GM21723 (cell line): Measurements from ENCODE around the gene NXN.
"Not testable (repeated sequence)": the region's sequence is repeated elsewhere in the genome, so short reads cannot be mapped to it uniquely, and the experiment has no call there.

ENCODE experiments used
- ATAC-seq: cut with Tn5 transposase; IDR thresholded peaks from one replicate; pipeline ENCODE4 v1.9.1; 2021; ENCODE audit warnings: mild to moderate bottlenecking, moderate library complexity; ENCODE audit not compliant: unreplicated experiment

Gene NXN

DNA sequence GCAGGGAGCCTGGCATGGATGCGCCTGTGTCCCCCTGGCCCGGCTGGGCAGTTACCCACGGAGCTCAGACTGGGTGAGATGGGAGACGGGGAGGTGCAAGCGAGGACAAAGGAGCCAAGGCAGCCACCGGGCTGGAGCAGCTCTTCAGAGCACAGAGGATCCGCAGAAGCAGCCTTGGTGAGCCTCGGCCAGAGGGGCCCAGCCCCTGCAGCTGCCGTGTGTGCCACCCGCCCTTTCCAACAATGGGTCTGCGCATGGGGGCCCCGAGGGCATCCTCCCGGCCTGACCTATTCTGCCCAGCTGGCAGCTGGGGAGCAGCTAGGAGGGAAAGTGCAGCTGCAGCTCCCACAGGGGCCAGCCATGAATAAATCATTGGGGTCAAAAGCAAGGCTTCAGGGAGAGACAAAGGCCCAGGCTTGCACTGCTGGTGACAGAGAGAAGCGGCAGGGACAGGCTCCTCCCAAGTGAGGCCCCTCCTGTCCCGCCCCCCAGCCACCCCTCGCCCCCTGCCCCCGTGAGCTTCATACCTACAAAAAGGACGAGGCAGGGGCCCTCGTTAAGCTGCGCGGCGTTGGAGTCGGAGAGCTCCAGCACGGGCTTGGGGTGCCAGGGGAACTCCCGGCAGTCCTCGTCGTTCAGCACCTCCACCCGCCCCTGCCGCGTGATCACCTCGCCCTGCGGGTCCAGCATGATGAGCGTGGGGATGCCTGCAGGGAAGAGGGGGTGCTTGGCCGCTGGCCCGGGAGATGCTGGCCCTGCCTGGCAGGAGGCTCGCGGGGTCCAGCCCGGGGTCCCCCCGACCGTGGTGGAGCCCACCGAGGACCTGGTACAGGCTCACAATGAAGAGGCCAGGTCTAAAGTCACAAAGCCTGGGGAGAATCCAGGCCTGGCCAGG, 174.8 kb downstream of the NXN start:
- no peak for ATAC-seq

DNA sequence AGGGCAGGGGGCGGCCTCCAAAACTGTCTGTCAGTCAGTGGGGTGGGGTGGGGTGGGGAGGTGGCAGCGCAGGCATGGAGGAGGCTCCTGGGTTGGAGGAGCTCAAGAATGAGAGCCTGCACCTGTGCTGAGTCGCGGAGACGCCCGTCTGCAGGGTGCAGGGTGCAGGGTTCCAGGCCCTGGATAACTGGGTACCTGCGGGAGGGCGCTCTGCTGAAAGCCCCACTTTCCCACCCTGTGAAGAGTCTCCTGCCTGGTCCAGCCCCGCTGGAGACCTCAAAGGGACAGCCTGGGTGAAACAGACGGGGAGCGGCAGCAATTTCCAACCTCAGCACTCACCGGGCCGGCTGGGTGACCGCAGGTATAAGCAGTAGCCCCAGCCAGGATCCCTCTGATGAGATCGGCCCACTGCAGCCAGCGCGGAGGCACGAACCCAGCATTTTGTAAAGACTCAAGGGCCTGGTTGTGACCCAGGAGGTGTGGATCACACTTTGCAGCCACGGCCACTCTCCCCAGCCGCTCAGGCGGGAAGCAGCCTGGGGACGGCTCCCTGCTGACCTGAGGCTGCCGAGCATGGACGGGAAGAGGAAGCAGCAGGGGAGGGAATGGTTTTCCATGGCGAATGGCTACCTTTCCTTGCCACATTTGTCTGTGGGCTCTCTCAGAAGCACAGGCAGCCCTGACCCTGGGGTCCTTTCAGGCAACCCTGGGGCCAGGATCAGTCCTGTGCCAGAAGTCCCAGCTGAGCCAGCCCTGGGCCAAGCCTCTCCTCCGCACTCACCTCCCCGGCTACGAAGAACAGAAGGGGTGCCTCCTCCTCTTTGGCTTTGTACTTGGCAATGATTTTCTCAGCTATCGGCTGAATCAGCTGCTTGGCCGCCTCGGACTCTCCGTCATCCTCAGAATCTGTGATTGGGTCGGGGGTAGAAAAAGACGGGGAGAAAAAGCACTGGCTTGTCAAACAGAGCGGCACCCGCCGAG, 176.4 kb downstream of the NXN start:
- ATAC-seq = no peak

DNA sequence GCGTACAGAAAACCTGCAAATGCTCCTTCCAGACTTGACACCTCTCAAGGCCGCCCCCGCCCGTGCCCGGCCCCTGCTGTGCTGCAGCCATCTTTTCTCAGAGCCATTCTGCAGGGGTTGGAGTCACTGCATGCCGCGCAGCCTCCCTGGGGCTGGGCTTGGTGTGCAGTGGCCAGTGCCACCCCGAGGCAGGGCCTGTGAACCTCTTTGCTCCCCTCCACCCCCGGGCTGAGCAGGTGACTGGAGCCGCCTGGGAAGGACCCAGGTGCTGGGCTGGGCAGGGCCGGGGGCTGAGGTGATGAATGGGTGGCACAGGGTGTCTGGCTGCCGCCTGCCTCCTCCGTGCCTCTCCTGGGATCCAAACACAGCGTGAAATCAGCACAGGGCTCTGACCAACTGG, 177.1 kb downstream of the NXN start:
- no peak for ATAC-seq

DNA sequence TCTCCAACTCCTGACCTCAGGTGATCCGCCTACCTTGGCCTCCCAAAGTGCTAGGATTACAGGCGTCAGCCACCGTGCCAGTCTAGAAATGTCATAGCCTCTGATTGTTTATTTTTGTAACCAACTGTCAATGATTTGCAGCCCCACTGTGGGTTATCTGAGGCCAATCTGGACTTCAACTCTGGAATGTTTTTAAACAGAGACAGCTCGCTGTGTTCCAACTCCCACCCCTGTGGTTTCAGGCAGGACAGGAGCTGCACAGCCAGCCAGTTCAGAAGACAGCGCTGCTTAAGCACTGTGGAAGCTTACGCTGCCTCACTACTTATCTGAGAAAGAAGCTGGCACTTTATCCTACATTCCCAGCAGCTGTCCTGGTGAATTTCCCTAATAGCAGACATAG, 177.9 kb downstream of the NXN start:
- ATAC-seq = no peak

DNA sequence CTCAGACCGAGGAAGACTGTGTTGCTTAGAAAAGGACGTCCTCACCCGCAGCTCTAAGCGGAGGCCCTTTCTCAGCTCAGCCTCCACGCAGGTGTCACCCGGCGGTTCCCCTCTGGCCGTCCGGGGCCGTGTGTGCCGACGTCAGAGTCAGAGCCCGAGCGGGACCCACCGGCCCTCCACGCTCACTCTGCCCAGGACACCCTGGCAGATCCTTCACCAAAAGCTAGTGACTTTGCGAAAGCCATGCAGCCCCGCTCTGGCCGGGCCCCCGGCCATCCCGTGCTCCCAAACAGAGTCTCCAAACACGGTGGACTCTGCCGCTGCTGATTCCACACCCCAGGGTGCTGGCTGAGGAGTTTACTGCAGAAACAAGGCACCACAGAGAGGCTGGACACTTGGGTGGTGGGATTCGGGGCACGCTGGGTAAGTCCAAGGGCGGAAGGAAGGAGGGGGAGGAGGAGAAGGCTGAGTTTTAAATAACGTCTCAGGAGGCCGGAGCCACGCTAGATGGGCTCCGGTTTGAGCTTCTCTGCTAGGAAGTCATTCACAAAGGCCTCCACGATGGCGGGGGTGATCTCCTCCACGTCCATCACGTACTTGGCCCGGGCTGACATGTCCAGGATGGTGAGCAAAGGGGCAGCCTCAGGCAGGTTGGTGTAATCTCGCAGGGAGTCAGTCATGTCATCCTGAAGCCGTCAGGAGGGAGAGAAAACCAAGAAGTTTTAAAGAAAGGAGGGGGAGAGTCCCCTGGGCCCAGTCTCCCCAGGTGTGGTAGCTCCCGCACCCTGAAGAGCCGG, 178.9 kb downstream of the NXN start:
- ATAC-seq = no peak

DNA sequence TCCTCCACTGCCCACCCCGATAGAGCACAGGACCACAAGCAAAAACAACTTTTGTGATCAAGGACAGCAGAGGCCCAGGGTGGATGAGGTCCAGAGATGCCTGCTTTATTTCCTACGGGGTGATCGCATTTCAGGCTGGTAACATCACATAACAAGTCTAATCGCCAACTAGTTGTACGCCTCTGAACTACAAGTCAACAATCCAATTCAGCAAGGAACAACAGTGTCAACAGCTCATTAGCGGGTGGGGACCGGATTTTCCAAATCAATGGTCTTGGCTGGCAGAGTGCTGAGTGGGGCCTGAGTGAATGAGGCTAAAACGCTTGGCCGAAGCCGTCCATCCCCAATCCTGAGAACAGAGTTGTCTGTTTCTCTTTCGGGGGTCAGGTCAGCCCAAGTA, 180.3 kb downstream of the NXN start:
- ATAC-seq = no peak

DNA sequence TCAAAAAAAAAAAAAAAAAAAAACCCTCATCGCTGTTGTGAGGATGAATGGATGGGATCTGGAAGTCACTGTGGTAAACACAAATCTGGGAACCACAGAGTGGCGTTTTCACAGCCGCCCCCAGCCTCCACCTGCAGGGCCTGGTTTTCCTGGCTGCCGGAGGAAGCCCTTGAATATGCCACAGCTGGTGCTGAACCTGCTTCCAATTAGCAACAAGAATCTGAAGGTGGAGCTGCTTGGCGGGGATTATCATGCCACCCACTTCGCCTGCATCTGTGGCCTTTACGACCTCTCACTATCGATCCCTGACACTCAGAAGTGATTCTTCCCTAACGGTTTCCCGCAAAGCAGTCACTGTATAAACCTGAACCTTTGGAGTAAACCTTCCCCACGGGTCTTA, 181.3 kb downstream of the NXN start:
- ATAC-seq = no peak

DNA sequence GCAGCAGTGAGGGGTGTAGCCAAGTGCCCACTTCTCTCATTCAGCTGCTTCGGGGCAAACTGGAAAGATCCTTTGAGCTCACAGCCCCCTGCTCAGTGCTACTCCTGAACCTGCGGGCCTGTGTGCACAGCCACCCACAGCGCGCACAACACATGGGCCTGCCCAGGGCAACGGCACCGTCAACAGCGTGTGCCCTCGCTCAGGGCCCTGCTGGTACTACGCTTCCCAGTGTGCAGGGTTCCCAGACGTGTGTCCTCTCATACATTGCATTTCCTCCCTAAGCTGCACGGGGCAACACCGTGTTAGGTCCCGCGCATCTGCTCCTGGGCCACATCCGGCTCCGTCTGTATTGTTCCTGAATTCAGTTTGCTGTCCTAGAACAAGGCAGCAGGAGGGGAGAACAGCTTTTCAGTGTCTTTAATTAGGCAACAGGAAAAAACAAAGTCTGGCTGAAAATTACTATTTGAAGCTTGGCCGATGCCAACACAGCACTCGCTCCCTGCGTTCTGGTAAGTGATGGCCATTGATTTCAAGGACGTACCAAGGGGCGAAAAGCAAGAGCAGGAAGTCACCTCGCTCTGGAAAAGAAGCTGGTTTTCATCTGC, 182.2 kb downstream of the NXN start:
- no peak for ATAC-seq

DNA sequence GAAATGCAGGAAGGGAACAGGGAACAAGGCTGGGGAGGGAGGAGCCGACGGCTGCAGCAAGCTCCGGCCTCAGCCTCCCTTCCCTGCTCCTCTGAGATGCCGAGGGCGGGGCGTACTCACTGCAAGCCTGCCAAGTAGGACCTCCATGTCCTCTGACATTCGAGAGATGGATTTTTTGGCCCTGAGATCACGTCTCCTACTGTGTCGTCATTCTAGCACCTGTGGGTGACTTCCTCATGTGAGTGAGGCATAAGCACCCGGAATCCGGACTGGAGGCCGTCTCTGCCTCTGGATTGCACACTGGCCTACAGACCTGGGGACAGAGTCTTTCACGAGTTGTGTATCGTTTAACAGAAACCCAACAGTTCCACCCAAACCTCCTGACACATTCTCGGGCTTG, 183.0 kb downstream of the NXN start:
- no peak for ATAC-seq

DNA sequence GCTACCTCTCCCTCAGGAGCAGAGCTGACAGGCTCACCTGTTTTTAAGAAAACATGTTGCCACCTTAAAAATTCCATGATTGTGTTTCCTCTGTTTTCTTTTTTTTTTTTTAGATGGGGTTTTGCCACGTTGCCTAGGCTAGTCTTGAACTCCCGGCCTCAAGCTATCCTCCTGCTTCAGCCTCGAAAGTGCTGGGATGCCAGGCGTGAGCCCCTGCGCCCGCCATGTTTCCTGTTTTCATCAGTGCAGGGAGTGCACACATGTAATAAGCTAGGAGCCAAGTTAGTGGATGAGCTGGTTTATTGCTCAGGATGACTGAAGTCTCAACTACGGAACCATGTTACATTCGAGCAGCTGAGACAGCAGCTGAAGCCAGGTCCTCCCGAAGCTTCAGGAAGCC, 183.9 kb downstream of the NXN start:
- no peak for ATAC-seq

DNA sequence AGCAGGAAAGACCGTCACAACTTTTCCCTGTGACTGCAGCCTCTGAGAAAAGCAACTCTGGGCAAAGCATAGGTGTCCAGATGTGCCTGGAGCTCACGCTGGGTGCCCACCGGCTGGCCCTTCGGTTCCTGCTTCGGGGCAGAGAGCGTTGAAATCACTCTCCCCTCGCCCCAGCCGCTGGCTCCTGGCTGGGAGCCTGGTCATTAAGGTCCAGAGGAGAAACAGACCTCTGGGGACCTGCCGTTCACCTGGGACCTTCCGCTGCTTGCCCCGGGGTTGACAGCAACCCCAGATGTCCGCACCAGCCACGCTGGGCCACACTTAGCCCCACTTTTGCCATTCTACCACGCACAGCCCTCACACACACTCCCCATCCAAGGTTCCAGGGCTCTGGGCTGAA, 184.3 kb downstream of the NXN start:
- no peak for ATAC-seq

DNA sequence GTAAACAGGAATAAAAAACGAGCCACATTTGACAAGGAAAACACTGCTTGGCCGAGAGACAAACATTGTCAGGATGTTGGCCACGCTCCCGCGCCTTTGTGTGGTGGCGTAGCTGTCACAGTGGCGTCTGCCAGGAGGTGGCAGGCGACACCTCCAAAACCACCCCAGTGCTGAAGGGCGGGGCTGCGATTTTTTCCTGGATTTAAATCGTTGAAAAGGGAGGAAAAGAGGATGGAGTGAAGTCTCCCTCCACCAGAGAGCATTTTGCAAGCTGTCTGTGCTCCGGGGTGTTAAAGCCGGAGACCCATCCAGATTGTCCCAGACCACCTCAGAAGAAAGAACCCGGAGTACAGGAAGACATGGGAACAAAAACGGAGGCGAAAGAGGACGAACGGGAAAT, 184.7 kb downstream of the NXN start:
- no peak for ATAC-seq

DNA sequence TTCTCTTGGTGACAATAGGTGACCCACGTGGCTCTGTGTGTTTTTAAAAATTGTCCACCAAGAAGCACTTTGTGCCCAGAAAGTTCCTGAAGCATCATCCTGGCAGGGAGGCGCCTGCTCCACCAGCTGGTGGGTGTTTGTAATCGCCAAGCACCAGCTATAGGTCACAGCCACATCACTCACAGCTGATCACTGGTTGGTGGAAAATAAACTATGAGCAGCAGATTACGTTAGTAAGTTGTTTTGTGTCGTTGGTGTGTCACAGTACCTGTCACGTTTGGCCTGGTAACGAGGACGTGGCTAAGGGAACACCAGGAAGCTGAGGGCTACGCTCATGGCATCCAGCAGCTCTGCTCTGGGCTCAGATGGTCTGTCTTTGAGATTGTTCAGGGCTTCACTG, 187.3 kb downstream of the NXN start:
- no peak for ATAC-seq

DNA sequence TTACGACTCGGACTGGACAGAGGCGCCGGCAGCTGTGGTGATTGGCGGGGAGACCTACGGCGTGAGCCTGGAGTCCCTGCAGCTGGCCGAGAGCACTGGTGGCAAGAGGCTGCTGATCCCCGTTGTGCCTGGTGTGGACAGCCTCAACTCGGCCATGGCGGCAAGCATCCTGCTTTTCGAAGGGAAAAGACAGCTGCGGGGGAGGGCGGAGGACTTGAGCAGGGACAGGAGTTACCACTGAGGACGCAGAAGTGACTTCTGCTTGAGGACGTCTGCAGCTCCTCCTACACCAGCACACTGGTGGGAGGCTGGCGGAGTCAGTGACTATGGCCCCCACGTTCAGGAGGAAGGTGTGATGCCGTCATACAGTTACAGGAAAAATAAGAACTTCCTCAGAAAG, 187.7 kb downstream of the NXN start:
- ATAC-seq = no peak

DNA sequence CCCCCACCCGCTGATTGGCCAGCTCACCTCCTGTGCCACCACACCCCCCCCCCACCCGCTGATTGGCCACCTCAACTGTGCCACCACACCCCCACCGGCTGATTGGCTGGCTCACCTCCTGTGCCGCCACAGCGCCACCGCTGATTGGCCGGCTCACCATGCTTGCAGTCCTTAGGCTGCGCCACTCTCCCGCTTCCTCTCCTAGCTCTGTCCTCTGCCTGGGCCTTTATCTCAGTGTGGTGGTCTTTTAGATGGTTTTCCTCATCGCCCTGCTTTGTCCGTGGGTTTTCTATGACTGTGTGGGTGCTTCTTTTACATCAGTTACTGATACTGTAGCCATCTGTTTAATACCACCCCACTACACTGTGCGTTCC, 188.7 kb downstream of the NXN start:
- not testable (repeated sequence) for ATAC-seq

DNA sequence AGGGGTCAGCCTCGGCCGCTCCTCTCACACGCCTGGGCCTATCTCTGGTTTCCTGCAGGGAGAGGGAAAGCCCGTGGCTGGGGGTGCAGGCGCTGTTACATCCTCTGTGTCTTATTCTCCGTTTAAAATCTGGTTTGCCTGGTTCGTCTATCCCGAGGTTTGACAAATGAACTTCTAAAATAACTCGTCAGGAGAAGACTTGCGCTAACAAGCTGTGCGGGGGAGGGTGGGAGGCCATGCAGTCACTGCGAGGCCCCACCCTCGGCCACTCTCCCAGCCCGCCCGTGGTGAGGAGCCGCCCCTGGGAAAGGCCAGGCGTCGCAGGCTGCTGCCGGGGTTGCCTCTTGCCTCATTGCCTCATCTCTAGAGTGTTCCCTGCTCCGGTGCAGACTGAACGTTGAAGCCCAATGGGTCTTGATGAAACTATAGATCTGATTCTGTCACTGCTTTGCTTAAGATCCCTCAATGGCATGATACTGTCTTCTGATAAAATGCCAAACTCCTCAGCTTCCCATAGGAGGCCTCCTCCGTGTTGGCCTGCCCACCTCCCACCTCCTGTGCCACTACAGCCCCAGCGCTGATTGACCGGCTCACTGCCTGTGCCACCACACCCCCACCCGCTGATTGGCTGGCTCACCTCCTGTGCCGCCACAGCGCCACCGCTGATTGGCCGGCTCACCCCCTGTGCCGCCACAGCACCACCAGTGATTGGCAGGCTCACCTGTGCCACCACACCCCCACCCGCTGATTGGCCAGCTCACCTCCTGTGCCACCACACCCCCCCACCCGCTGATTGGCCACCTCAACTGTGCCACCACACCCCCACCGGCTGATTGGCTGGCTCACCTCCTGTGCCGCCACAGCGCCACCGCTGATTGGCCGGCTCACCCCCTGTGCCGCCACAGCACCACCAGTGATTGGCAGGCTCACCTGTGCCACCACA, 189.4 kb downstream of the NXN start:
- ATAC-seq = not testable (repeated sequence)

DNA sequence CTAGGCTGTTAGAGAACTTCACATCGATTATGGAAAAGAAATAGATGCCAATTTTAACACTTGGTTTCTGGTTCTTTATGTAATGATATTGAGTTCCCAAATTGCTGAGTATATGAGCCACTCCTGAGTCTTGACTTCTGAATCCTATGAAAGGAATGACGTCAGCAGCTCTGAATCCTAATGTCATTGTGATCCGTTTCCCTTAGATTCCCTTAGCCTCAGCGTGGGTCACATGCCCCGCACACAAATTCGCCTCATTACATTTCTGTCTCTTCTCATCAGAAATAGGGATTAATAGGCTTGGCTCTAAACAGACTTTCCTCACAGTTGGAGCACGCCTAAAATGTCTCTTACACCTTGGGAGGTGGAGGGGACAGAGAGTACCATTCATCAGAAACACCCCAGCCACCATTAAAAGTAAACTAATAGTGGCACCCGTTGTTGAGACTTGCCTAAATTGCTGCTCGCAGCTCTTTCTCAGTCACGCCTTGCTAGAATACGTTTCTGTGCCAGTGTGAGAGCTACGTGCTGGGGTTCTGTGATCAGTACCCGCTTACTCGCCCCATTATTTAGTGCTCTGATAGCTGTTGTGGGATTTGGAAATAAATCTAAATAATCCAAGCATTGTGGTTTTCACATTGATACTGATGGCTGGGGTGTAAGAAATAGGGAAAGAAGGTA, 190.3 kb downstream of the NXN start:
- ATAC-seq = no peak

DNA sequence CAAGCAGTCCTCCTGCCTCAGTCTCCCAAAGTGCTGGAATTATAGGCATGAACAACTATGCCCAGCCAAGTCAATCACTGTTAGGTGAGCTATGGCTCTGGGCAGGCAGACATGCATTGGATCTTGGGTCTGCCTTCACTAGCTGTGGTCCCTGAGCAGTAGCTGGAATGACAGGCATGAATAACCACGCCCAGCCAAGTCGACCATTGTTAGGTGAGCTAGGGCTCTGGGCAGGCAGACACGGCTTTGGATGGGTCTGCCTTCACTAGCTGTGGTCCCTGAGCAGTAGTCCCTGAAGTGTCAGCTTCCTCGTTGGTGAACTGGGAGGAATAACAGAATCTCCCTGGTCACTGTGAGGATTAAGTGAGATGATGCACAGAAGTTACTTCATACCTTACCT, 191.0 kb downstream of the NXN start:
- no peak for ATAC-seq

DNA sequence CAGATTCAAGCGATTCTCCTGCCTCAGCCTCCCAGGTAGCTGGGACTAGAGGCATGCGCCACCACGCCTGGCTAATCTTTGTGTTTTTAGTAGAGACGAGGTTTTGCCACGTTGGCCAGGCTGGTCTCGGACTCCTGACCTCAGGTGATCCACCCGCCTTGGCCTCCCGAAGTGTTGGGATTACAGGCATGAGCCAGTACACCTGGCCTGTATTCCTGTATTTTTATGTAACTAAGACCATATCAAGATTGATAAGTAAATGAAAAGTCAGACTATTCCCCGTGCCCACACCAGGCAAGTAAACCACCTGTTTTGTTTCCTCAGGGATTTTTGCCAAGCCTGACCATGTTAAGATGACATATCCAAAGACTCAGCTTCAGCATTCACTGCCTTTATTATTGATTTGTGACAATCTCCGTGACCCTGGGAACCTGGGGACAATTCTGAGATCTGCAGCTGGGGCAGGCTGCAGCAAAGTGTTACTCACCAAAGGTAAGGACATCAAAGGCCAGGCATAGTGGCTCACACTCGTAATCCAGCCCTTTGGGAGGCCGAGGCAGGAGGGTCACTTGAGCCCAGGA, 191.8 kb downstream of the NXN start:
- ATAC-seq = no peak
